Activated T-helper 1 cell treated with anti-CD3 and anti-CD28 coated beads, Interleukin-2, amount 50 U/mL, for 16 hours (primary cell): ENCODE data around the gene USH2A.

Experiments used
- DNase-seq, 2 donors: peaks; one replicate each; pipeline ENCODE4 v3.0.0-alpha.2; 2020; ENCODE audit warnings: low read depth in 1 of 2, low spot score in 1 of 2

Gene USH2A

GRCh38 chr1:216281757-216282156 lies 141.5 kb downstream of the USH2A start:
- no peak for DNase-seq

- DNase-seq, result no peak
Observed at GRCh38 chr1:216270086-216270773, 153.0 kb downstream of the USH2A start.

GRCh38 chr1:216261631-216262030 lies 161.6 kb downstream of the USH2A start:
- DNase-seq, result no peak

GRCh38 chr1:216258856-216259255 lies 164.4 kb downstream of the USH2A start:
- no peak for DNase-seq

GRCh38 chr1:216258386-216258785 lies 164.9 kb downstream of the USH2A start:
- no peak for DNase-seq

GRCh38 chr1:216250861-216251260 lies 172.4 kb downstream of the USH2A start:
- no peak for DNase-seq

- no peak for DNase-seq
Observed at GRCh38 chr1:216248628-216249027, 174.6 kb downstream of the USH2A start.

GRCh38 chr1:216247937-216248336 lies 175.3 kb downstream of the USH2A start:
- DNase-seq, result no peak

GRCh38 chr1:216246577-216247203 lies 176.6 kb downstream of the USH2A start:
- DNase-seq, result no peak

- no peak for DNase-seq
Observed at GRCh38 chr1:216238844-216239243, 184.4 kb downstream of the USH2A start.

GRCh38 chr1:216237927-216238542 lies 185.2 kb downstream of the USH2A start:
- DNase-seq, result no peak

GRCh38 chr1:216224233-216224632 lies 199.0 kb downstream of the USH2A start:
- DNase-seq, result no peak

GRCh38 chr1:216223486-216223885 lies 199.8 kb downstream of the USH2A start:
- no peak for DNase-seq

GRCh38 chr1:216222288-216222687 lies 201.0 kb downstream of the USH2A start:
- no peak for DNase-seq

- DNase-seq, result no peak
Observed at GRCh38 chr1:216221260-216221700, 202.0 kb downstream of the USH2A start.

- DNase-seq, result no peak
Observed at GRCh38 chr1:216216305-216216704, 206.9 kb downstream of the USH2A start.

- no peak for DNase-seq
Observed at GRCh38 chr1:216215169-216215568, 208.1 kb downstream of the USH2A start.

GRCh38 chr1:216212826-216213225 lies 210.4 kb downstream of the USH2A start:
- no peak for DNase-seq

GRCh38 chr1:216210081-216210480 lies 213.2 kb downstream of the USH2A start:
- no peak for DNase-seq

GRCh38 chr1:216209125-216209524 lies 214.1 kb downstream of the USH2A start:
- no peak for DNase-seq

- DNase-seq, result no peak
Observed at GRCh38 chr1:216207154-216207553, 216.1 kb downstream of the USH2A start.

GRCh38 chr1:216205176-216205575 lies 218.1 kb downstream of the USH2A start:
- DNase-seq, result no peak
